HepG2 (cell line): ENCODE measurements around the gene MORC1. TPM values are rescaled to one million over a fixed set of nuclear protein-coding genes. Genes with fewer than 3 reads are reported as not detected.

Experiments used
- ATAC-seq: fragments of 200-7000 bp; cut with Tn5 transposase; 3 replicates; pipeline ENCODE4 v1.9.1; 2020; ENCODE audit warnings: mild to moderate bottlenecking, moderate library complexity
- BruUV-seq: library from RNA; stranded (reverse); fragments of 400-500 nt; replicated peaks from 2 replicates; lab custom pipeline; 2021; lab: Mats Ljungman, UMichigan
- CTCF ChIA-PET: fragments of 300-600 bp; formaldehyde crosslinking; extraction: SDS; loops from one replicate; lab custom pipeline; 2021; ENCODE audit warnings: low total read pairs, inconsistent platforms, low intra/inter-chr PET ratio; lab: Yijun Ruan, JAX
- POLR2A ChIA-PET: fragments of 350-600 bp; sonication (Branson Sonifier 250); formaldehyde crosslinking; loops from one replicate; lab custom pipeline; 2020; ENCODE audit warnings: antibody characterized with exemption, inconsistent platforms; lab: Yijun Ruan, JAX
- DNase-seq: peaks from one replicate; pipeline ENCODE4 v3.0.0-alpha.2; 2015; ENCODE audit warnings: low spot score
- FAIRE-seq: peaks from 3 replicates; lab custom pipeline; 2011; peaks lifted over from hg19 to GRCh38; lab: Jason Lieb, UNC
- H2AFZ ChIP-seq: one replicate; pipeline ENCODE4 v1.6.1; 2011; ENCODE audit warnings: low read length, inconsistent platforms
- H3K27ac ChIP-seq: fragments of 300-600 bp; 3 replicates; pipeline ENCODE4 v1.8.0; 2011; ENCODE audit warnings: mixed run types, mild to moderate bottlenecking, mixed read lengths, low read length, inconsistent platforms; ENCODE audit not compliant: insufficient read depth; ENCODE audit errors: extremely low read length
- H3K27me3 ChIP-seq, 2 experiments: fragments of 200-600 bp in 1 of 2; 2 replicates in 1 of 2; 3 replicates in 1 of 2; pipeline versions ENCODE4 v1.6.0 to v1.8.0; 2011; ENCODE audit warnings: low read length in 2 of 2, mild to moderate bottlenecking in 2 of 2, moderate library complexity in 2 of 2, inconsistent platforms in 1 of 2; ENCODE audit not compliant: insufficient read depth in 2 of 2, control insufficient read depth in 1 of 2
- H3K36me3 ChIP-seq, 2 experiments: fragments of 200-600 bp in 1 of 2; replicated peaks in 1 of 2; 2 replicates in 1 of 2; 3 replicates in 1 of 2; pipeline versions ENCODE4 v1.5.1 to v1.8.0; 2011; ENCODE audit warnings: low read length in 2 of 2, inconsistent platforms in 1 of 2; ENCODE audit not compliant: insufficient read depth in 2 of 2, control insufficient read depth in 1 of 2
- H3K4me1 ChIP-seq: 2 replicates; pipeline ENCODE4 v1.5.1; 2012; ENCODE audit warnings: low read length, inconsistent platforms; ENCODE audit not compliant: insufficient read depth
- H3K4me2 ChIP-seq: 2 replicates; pipeline ENCODE4 v1.6.0; 2011; ENCODE audit warnings: low read depth, low read length, inconsistent platforms
- H3K4me3 ChIP-seq, 3 experiments: fragments of 200-600 bp in 1 of 3; sonication (generic), shearing (Covaris generic) in 1 of 3; replicated peaks in 1 of 3; 2 replicates each; pipeline ENCODE4 v1.5.1; 2011 to 2016; ENCODE audit warnings: low read length in 3 of 3, inconsistent platforms in 2 of 3, low read depth in 2 of 3, mild to moderate bottlenecking in 2 of 3, control low read depth in 1 of 3, mixed read lengths in 1 of 3; ENCODE audit not compliant: insufficient read depth in 1 of 3
- H3K79me2 ChIP-seq: one replicate; pipeline ENCODE4 v1.6.1; 2011; ENCODE audit warnings: low read length, inconsistent platforms; ENCODE audit not compliant: insufficient read depth
- H3K9ac ChIP-seq: 2 replicates; pipeline ENCODE4 v1.6.0; 2011; ENCODE audit warnings: mild to moderate bottlenecking, low read depth, low read length, inconsistent platforms; ENCODE audit not compliant: insufficient read depth
- H3K9me3 ChIP-seq: 2 replicates; pipeline ENCODE4 v1.5.1; 2012; ENCODE audit warnings: mild to moderate bottlenecking, low read length
- H4K20me1 ChIP-seq: 2 replicates; pipeline ENCODE4 v1.6.0; 2011; ENCODE audit warnings: inconsistent platforms, mild to moderate bottlenecking, low read length, moderate library complexity; ENCODE audit not compliant: insufficient read depth
- GZF1 ChIP-seq: sonication (generic); formaldehyde crosslinking; IDR thresholded peaks from 2 replicates; pipeline ENCODE4 v1.5.1; 2020; ENCODE audit warnings: mild to moderate bottlenecking, missing genetic modification reagents
- PITX1 ChIP-seq: sonication (generic); formaldehyde crosslinking; IDR thresholded peaks from 2 replicates; pipeline ENCODE4 v1.5.1; 2020; ENCODE audit warnings: mild to moderate bottlenecking, missing genetic modification reagents
- PRPF4 ChIP-seq: fragments of 200-400 bp; formaldehyde crosslinking; IDR thresholded peaks from 2 replicates; pipeline ENCODE4 v1.6.1; 2016; ENCODE audit warnings: low read length, low read depth; ENCODE audit not compliant: poor library complexity, severe bottlenecking
- ZNF652 ChIP-seq: IDR thresholded peaks from 2 replicates; pipeline ENCODE4 v1.6.1; 2016; ENCODE audit warnings: low read depth, borderline replicate concordance
- WGBS: methylation state at CpG from one replicate; pipeline ENCODE4 v1.1.6; 2017; ENCODE audit warnings: low lambda C conversion rate; 5-methylcytosine and 5-hydroxymethylcytosine counted together
- in situ Hi-C: cut with HindIII; loops from 2 replicates; pipeline ENCODE4 v1.10.0; 2017; ENCODE audit warnings: low pct_unique_long_range_greater_than_20kb; ENCODE audit not compliant: extremely low pct_ligation_motif_present
- intact Hi-C: fragments of 100-400 bp; cut with micrococcal nuclease; formaldehyde crosslinking; loops from one replicate; pipeline ENCODE4 v1.10.0; 2022; ENCODE audit not compliant: unreplicated experiment
- polyA plus RNA-seq, 8 experiments: library from polyadenylated mRNA; depleted of rRNA in 3 of 8; stranded (reverse) in 7 of 8; unstranded in 1 of 8; fragments of >200 nt; fragmentation: Illumina TruSeq in 4 of 8; extraction: Trizol in 4 of 8; gene quantifications; 2 replicates each; pipeline versions ENCODE4 v1.2.1 to v1.2.3, GENCODE V29; 2011 to 2016; ENCODE audit warnings: low read depth in 4 of 8, missing spikeins in 1 of 8, mixed read lengths in 1 of 8; ENCODE audit not compliant: insufficient read depth in 1 of 8
- total RNA-seq, 5 experiments: library from RNA; depleted of rRNA; stranded (reverse); fragments of >200 nt; fragmentation: Illumina TruSeq; extraction: Trizol; gene quantifications; 2 replicates each; pipeline ENCODE4 v1.2.3, GENCODE V29; 2016; ENCODE audit warnings: low read depth in 1 of 5
- TF ChIP-seq, protein P1 (sequence below): sonication (generic); formaldehyde crosslinking; IDR thresholded peaks from 2 replicates; pipeline ENCODE4 v1.4.0; 2020; ENCODE audit warnings: mild to moderate bottlenecking, low read depth, missing genetic modification reagents
- TF ChIP-seq, protein P2 (sequence below): sonication (generic); formaldehyde crosslinking; IDR thresholded peaks from 2 replicates; pipeline ENCODE4 v1.9.0; 2021; ENCODE audit warnings: mild to moderate bottlenecking, missing genetic modification reagents
- TF ChIP-seq, protein P3 (sequence below): sonication (generic); formaldehyde crosslinking; IDR thresholded peaks from 2 replicates; pipeline ENCODE4 v1.9.0; 2021; ENCODE audit warnings: missing genetic modification reagents, mild to moderate bottlenecking, borderline replicate concordance

The MORC1 gene
- total and polyA plus RNA-seq, 2 of the 13 experiments (the other 11 are each of a cell fraction or from before 2014, with no cell fraction given) = not detected

DNA sequence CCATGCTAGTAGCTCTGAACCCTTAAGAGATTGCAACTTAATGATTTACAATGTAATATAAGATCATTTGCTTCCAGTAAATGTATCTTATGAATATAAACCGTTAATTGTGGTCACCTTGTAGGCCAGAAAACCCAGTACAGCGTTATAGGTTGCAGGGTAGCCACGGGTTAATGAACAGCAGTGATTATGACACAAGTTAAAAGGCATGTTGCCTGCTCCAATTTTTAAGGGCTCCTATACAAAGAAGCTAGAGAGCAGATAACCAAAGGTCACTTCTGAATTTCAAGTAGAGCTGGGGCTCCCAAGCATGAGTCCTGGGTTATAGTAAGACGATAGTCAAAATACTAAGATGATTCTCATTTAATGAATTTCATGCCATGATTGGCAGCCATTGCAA, 177.8 kb downstream of the MORC1 start:
- no TSS peak for BruUV-seq
- no peaks in the 10 kb centered on the region for H3K4me1 ChIP-seq
- WGBS = 2% methylated on average over 4 of the region's 4 CpGs
- ChIA-PET CTCF (no interaction called here), POLR2A (no interaction called here)
- H3K36me3 ChIP-seq = no peaks in the 10 kb centered on the region
- H3K27me3 ChIP-seq = no peaks in the 10 kb centered on the region
- intact Hi-C loops (no loop called here), in situ Hi-C loops (no loop called here)
- H3K9me3 ChIP-seq = no peaks in the 10 kb centered on the region
- no peak overlapping the region for H3K4me2 ChIP-seq
- no peaks in the 10 kb centered on the region for H4K20me1 ChIP-seq
- H3K27ac ChIP-seq = no peak overlapping the region
- ATAC-seq (no peak; the same call in 2 of the 3 replicates), FAIRE-seq (no peak), DNase-seq (no peak)
- H3K79me2 ChIP-seq = no peaks in the 10 kb centered on the region
- TF ChIP-seq PITX1 (CRISPR knock-in tag) (no peak), ZNF652 (peak; percentile 61)
- TF ChIP-seq, protein P1, sequence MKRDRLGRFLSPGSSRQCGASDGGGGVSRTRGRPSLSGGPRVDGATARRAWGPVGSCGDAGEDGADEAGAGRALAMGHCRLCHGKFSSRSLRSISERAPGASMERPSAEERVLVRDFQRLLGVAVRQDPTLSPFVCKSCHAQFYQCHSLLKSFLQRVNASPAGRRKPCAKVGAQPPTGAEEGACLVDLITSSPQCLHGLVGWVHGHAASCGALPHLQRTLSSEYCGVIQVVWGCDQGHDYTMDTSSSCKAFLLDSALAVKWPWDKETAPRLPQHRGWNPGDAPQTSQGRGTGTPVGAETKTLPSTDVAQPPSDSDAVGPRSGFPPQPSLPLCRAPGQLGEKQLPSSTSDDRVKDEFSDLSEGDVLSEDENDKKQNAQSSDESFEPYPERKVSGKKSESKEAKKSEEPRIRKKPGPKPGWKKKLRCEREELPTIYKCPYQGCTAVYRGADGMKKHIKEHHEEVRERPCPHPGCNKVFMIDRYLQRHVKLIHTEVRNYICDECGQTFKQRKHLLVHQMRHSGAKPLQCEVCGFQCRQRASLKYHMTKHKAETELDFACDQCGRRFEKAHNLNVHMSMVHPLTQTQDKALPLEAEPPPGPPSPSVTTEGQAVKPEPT (CRISPR knock-in tag) = no peak
- H3K4me3 ChIP-seq = no peak overlapping the region
- H2AFZ ChIP-seq = no peak overlapping the region
- H3K9ac ChIP-seq = no peak overlapping the region

DNA sequence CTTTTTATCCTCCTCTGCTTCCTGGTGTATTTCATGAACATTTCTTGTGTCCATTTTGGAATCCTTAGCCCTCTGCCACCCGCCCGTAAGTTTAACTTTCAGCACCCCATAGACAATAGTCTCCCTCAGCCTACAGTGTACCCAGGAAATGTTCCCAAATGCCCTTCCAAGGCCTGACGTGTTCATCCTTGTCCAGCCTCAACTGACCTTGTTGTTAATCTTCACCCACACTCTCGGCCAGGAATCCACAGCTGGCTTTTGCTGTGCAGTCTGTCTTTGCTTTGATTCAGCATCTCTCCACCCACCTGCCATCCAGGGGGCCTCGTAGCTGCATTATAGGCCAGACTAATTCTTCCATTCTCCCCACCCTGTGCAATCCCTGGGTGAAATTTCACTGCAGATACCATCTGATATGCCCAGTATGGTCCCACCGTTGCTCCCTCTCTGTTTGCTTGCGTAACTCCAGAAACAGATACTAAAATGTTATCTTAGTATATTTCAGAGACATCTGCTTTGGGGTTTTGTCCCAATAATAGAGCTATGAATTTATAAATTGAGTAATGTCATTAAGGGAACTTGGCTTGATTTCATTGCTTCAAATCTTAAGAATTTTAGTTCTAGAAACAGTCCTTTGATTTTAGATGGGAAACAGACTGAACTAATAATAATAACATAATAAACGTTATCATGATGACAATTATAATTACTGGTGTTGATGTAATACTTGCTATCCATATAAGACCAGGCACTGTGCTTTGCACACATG, 180.8 kb downstream of the MORC1 start:
- BruUV-seq = no TSS peak
- H3K79me2 ChIP-seq = no peaks in the 10 kb centered on the region
- DNase-seq (no peak), FAIRE-seq (no peak), ATAC-seq (no peak)
- no peak overlapping the region for H3K4me3 ChIP-seq
- no peaks in the 10 kb centered on the region for H3K27me3 ChIP-seq
- H2AFZ ChIP-seq = no peak overlapping the region
- H3K27ac ChIP-seq = no peak overlapping the region
- ChIA-PET CTCF (no interaction called here), POLR2A (no interaction called here)
- in situ Hi-C loops (no loop called here), intact Hi-C loops (no loop called here)
- no peak overlapping the region for H3K4me2 ChIP-seq
- H3K36me3 ChIP-seq = no peaks in the 10 kb centered on the region
- TF ChIP-seq, protein P2, sequence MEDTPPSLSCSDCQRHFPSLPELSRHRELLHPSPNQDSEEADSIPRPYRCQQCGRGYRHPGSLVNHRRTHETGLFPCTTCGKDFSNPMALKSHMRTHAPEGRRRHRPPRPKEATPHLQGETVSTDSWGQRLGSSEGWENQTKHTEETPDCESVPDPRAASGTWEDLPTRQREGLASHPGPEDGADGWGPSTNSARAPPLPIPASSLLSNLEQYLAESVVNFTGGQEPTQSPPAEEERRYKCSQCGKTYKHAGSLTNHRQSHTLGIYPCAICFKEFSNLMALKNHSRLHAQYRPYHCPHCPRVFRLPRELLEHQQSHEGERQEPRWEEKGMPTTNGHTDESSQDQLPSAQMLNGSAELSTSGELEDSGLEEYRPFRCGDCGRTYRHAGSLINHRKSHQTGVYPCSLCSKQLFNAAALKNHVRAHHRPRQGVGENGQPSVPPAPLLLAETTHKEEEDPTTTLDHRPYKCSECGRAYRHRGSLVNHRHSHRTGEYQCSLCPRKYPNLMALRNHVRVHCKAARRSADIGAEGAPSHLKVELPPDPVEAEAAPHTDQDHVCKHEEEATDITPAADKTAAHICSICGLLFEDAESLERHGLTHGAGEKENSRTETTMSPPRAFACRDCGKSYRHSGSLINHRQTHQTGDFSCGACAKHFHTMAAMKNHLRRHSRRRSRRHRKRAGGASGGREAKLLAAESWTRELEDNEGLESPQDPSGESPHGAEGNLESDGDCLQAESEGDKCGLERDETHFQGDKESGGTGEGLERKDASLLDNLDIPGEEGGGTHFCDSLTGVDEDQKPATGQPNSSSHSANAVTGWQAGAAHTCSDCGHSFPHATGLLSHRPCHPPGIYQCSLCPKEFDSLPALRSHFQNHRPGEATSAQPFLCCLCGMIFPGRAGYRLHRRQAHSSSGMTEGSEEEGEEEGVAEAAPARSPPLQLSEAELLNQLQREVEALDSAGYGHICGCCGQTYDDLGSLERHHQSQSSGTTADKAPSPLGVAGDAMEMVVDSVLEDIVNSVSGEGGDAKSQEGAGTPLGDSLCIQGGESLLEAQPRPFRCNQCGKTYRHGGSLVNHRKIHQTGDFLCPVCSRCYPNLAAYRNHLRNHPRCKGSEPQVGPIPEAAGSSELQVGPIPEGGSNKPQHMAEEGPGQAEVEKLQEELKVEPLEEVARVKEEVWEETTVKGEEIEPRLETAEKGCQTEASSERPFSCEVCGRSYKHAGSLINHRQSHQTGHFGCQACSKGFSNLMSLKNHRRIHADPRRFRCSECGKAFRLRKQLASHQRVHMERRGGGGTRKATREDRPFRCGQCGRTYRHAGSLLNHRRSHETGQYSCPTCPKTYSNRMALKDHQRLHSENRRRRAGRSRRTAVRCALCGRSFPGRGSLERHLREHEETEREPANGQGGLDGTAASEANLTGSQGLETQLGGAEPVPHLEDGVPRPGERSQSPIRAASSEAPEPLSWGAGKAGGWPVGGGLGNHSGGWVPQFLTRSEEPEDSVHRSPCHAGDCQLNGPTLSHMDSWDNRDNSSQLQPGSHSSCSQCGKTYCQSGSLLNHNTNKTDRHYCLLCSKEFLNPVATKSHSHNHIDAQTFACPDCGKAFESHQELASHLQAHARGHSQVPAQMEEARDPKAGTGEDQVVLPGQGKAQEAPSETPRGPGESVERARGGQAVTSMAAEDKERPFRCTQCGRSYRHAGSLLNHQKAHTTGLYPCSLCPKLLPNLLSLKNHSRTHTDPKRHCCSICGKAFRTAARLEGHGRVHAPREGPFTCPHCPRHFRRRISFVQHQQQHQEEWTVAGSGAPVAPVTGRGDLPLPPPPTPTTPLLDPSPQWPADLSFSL = no peak
- TF ChIP-seq, protein P3, sequence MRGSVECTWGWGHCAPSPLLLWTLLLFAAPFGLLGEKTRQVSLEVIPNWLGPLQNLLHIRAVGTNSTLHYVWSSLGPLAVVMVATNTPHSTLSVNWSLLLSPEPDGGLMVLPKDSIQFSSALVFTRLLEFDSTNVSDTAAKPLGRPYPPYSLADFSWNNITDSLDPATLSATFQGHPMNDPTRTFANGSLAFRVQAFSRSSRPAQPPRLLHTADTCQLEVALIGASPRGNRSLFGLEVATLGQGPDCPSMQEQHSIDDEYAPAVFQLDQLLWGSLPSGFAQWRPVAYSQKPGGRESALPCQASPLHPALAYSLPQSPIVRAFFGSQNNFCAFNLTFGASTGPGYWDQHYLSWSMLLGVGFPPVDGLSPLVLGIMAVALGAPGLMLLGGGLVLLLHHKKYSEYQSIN (CRISPR knock-in tag) = no peak
- TF ChIP-seq GZF1 (CRISPR knock-in tag) = no peak
- no peak for TF ChIP-seq PRPF4
- H3K9me3 ChIP-seq = no peaks in the 10 kb centered on the region
- H3K4me1 ChIP-seq = no peaks in the 10 kb centered on the region
- 28% methylated on average over 8 of the region's 8 CpGs for WGBS
- H4K20me1 ChIP-seq = no peaks in the 10 kb centered on the region
- no peak overlapping the region for H3K9ac ChIP-seq
